Muscle of arm (tissue), 12 donors: ENCODE measurements around the gene TERT. TPM values are rescaled to one million over a fixed set of nuclear protein-coding genes. Genes with fewer than 3 reads are reported as not detected.

Source experiments
- DNase-seq: peaks from one replicate; pipeline ENCODE4 v3.0.0-alpha.2; 2013
- polyA plus RNA-seq, 12 donors: library from polyadenylated mRNA; unstranded; fragments of 120-200 nt; gene quantifications; one replicate each; pipeline ENCODE4 v1.2.1, GENCODE V29; 2013; ENCODE audit not compliant: insufficient read length in 12 of 12

Gene TERT
- polyA plus RNA-seq, 12 donors, result 0.22 TPM; not detected in 11

GRCh38 chr5:1207555-1207954 is 87.3 kb downstream of the TERT start:
- no peak for DNase-seq

- DNase-seq, result no peak
Observed at GRCh38 chr5:1206521-1207412, 88.1 kb downstream of the TERT start.

GRCh38 chr5:1205255-1206180 is 89.3 kb downstream of the TERT start:
- no peak for DNase-seq

GRCh38 chr5:1204693-1205242 is 90.1 kb downstream of the TERT start:
- peak; percentile 33 for DNase-seq

GRCh38 chr5:1203968-1204692 is 90.7 kb downstream of the TERT start:
- no peak for DNase-seq

GRCh38 chr5:1203311-1203967 is 91.4 kb downstream of the TERT start:
- no peak for DNase-seq

Other genes with a start within 250 kb of the TERT start
- gene SLC12A7, start 183.0 kb downstream of the TERT start, polyA plus RNA-seq, result 10 to 100 TPM in 3 of 12 donors, 1 to 10 TPM in 8, not detected in 1; 6.5 to 19.8 (median 8.5) TPM
- gene SLC6A19, start 93.5 kb downstream of the TERT start, polyA plus RNA-seq, result 1 to 10 TPM in 1 of 12 donors, under 1 TPM in 6, not detected in 5; 0.03 to 5.2 (median 0.07) TPM
- not detected for gene SLC6A18, start 69.7 kb downstream of the TERT start, polyA plus RNA-seq
- gene CLPTM1L, start 50.0 kb upstream of the TERT start, polyA plus RNA-seq, result 10 to 100 TPM in 11 of 12 donors, not detected in 1; 25.9 to 65.9 (median 55.9) TPM
- not detected for gene SLC6A3, start 150.4 kb upstream of the TERT start, polyA plus RNA-seq
- 10 to 100 TPM in 11 of 12 donors, not detected in 1; 25.7 to 47.3 (median 35.2) TPM for gene LPCAT1, start 228.9 kb upstream of the TERT start, polyA plus RNA-seq